Superior temporal gyrus (tissue), 1 donor: ENCODE results near the gene CCDC27.
"Not testable (repeated sequence)": the region's sequence is repeated elsewhere in the genome, so short reads cannot be mapped to it uniquely, and the experiment has no call there.

Experiments
- DNase-seq: peaks from one replicate; pipeline ENCODE4 v3.0.0-alpha.2; 2016; ENCODE audit errors: extremely low spot score

Gene CCDC27

GRCh38 chr1:3795453-3796214 lies 43.4 kb downstream of the CCDC27 start:
- DNase-seq, result no peak

- peak; percentile 97 for DNase-seq
These were observed 44.2 kb downstream of the CCDC27 start, which contains the start of gene LRRC47 for GRCh38 chr1:3796215-3797061. Gene LRRC47 (minus strand): TSS chr1:3796498. CDS start chr1:3796476, 22 bp downstream.

GRCh38 chr1:3799976-3800685 lies 47.9 kb downstream of the CCDC27 start:
- DNase-seq, result peak; percentile 16

GRCh38 chr1:3800795-3801194 lies 48.5 kb downstream of the CCDC27 start:
- DNase-seq, result not testable (repeated sequence)

GRCh38 chr1:3803905-3804626 lies 51.8 kb downstream of the CCDC27 start:
- DNase-seq, result no peak

GRCh38 chr1:3804627-3804944 lies 52.3 kb downstream of the CCDC27 start:
- DNase-seq, result not testable (repeated sequence)

GRCh38 chr1:3805038-3805437 lies 52.8 kb downstream of the CCDC27 start:
- no peak for DNase-seq

- no peak for DNase-seq
These were observed 55.5 kb downstream of the CCDC27 start for GRCh38 chr1:3807769-3808168.

GRCh38 chr1:3809680-3810079 lies 57.4 kb downstream of the CCDC27 start:
- DNase-seq, result no peak

GRCh38 chr1:3810149-3810761 lies 58.0 kb downstream of the CCDC27 start:
- DNase-seq, result not testable (repeated sequence)

- no peak for DNase-seq
These were observed 59.3 kb downstream of the CCDC27 start for GRCh38 chr1:3811595-3811911.

- no peak for DNase-seq
These were observed 61.8 kb downstream of the CCDC27 start for GRCh38 chr1:3814065-3814464.

- DNase-seq, result no peak
These were observed 62.7 kb downstream of the CCDC27 start for GRCh38 chr1:3814771-3815561.

- no peak for DNase-seq
These were observed 64.3 kb downstream of the CCDC27 start for GRCh38 chr1:3816331-3817137.

- DNase-seq, result no peak
These were observed 65.0 kb downstream of the CCDC27 start for GRCh38 chr1:3817138-3817740.

GRCh38 chr1:3817821-3818597 lies 65.8 kb downstream of the CCDC27 start:
- no peak for DNase-seq

GRCh38 chr1:3819771-3820200 lies 67.5 kb downstream of the CCDC27 start:
- DNase-seq, result no peak

- no peak for DNase-seq
These were observed 68.1 kb downstream of the CCDC27 start for GRCh38 chr1:3820316-3820715.
